Measurements from ENCODE around the gene UBA1. TPM values are rescaled to one million over a fixed set of nuclear protein-coding genes. Genes with fewer than 3 reads are reported as not detected.

The UBA1 gene
- total RNA-seq (ENCODE audit: low replicate concordance): 93.3 and 214 TPM in 2 replicates

- peak; percentile 97 for DNase-seq (ENCODE audit: low read depth)
- peak within 1 kb of the TSS; percentile 85 for H3K4me3 ChIP-seq (ENCODE audit: low read depth, low read length)
- TF ChIP-seq, protein P1, sequence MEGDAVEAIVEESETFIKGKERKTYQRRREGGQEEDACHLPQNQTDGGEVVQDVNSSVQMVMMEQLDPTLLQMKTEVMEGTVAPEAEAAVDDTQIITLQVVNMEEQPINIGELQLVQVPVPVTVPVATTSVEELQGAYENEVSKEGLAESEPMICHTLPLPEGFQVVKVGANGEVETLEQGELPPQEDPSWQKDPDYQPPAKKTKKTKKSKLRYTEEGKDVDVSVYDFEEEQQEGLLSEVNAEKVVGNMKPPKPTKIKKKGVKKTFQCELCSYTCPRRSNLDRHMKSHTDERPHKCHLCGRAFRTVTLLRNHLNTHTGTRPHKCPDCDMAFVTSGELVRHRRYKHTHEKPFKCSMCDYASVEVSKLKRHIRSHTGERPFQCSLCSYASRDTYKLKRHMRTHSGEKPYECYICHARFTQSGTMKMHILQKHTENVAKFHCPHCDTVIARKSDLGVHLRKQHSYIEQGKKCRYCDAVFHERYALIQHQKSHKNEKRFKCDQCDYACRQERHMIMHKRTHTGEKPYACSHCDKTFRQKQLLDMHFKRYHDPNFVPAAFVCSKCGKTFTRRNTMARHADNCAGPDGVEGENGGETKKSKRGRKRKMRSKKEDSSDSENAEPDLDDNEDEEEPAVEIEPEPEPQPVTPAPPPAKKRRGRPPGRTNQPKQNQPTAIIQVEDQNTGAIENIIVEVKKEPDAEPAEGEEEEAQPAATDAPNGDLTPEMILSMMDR (IDR thresholded peaks at IDR 0.05; ENCODE audit: insufficient read depth, low read length): peak; percentile 76
Observed at GRCh38 chrX:47193475-47194193, at the start of gene UBA1. Gene UBA1 (plus strand): TSS chrX:47193829. CDS start chrX:47198803, 4,974 bp downstream.

DNA sequence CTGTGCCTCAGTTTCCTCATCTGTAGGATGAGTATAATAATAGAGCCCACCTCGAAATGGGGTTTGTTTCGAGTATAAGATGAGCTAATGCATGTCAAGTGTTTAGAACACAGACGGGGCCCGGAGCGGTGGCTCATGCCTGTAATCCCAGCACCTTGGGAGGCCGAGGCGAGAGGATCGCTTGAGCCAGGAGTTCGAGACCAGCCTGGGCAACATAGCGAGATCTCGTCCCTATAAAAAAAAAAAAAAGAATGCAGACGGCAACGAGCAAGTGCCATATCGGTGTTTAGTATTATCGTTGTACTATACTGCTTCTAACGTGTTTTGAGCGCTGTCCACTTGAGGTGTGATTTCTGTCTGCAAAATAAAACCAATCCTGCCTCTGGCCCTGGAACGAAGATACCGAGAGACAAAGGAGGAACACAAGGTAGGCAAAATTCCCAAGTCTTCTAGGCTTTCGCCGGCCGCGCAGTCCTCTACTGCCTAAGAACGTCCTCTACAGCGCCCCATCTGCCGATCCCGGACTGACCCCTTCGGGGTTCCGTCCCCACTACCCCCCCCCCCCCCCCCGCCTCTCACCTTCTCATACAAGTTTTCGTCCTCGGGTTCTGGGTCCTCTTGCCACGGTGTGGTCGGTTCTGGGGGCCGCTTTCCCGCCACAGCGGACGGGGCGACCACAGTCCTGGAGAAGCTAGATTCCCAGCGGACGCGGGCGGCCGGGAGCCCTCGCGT, 49.6 kb upstream of the UBA1 start:
- TF ChIP-seq, protein P1 (IDR thresholded peaks at IDR 0.05; ENCODE audit: insufficient read depth, low read length): no peak
- peak; percentile 38 for DNase-seq (ENCODE audit: low read depth)
- H3K4me3 ChIP-seq (ENCODE audit: low read depth, low read length): peak overlapping the region; percentile 80

DNA sequence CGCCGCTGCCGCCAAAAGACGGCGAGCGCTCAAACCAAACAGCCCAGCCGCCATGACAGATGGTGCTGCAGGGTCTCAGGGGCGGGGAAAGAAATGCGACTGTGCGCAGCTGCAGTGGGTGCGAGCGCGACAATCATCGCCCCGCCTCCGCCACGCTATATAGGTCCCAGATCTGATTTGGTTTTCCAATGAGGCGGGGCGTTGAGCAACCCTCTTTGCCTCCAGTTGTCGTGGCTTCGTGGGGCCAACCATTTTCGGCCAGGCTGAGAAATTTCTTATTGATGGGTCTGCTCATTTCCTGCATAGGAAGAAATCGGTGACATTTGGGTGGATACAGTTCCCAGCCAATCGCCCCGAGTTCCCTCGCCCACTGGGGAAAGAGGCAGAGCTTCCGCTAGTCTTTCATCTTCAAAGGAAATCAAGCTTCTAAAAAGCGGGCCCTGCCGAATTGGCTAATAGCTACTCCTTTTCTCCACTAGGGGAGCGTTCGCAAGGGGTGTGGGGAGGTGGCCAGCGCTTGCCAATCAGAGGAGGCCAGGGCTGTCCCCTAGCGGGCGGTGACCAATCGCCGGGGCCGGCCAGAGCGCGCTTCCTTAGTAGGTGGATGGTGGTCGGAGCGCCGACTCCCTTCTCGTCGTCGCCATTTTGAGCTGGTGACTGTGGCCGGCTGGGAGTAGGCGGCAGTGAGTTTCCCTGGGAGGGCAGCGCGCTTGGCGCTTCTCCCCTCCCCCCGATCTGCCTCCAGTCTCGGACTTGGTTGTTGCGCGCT, 48.8 kb upstream of the UBA1 start, which contains the start of the genes NDUFB11 and RBM10:
NDUFB11 (minus strand) TSS at position 77 of the 769 bp plus-strand sequence; CDS start at position 54, 23 bp downstream.
RBM10 (plus strand) TSS at position 596 of the 769 bp plus-strand sequence. CDS start 2,261 bp downstream, outside the sequence.
- DNase-seq (ENCODE audit: low read depth): peak; percentile 94
- TF ChIP-seq, protein P1 (IDR thresholded peaks at IDR 0.05; ENCODE audit: insufficient read depth, low read length): peak; percentile 67
- H3K4me3 ChIP-seq (ENCODE audit: low read depth, low read length): peak within 1 kb of the TSS; percentile 80

- DNase-seq (ENCODE audit: low read depth): peak; percentile 10
- peak overlapping the region; percentile 79 for H3K4me3 ChIP-seq (ENCODE audit: low read depth, low read length)
- TF ChIP-seq, protein P1 (IDR thresholded peaks at IDR 0.05; ENCODE audit: insufficient read depth, low read length): no peak
Observed at GRCh38 chrX:47145395-47146120, 48.1 kb upstream of the UBA1 start.

DNA sequence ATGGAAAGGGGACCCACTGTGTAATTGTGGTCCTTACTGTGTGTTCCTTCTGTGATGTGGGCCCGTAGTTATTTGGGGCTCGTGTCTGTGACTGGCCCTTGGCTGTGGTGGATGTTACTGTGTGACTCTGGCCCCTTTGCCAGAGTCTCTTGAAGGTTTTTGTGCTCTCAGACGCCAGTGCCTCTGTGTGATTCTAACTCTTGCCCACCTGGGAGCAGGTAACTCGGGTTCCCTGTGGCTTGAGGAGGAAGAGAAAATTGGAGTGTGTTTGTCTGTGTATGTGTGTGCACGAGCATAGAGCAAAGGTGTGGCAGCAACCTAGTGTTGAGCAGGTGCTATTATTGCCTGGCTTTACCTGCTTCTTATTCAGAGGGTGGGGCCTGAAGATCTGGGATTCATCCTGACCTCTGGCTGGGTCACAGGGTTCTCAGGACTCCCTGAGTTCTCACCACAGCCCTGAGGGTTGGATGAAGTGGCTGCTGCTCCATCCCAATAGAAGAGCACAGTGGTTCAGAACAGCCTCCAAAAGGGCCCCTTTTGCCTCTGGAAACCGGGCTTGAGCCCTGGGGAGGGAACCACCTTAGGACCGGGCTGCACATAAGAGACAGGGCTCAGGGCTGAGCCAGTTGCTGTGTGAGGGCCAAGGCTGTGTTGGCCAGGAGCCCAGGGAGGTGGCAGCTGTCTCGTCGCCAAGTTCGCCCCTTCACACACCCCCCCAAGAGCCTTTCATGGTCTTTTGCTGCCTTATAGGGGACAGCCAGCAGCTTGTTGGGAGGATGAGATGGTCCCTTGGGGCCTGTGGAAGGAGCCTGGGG, 47.3 kb upstream of the UBA1 start:
- TF ChIP-seq, protein P1 (IDR thresholded peaks at IDR 0.05; ENCODE audit: insufficient read depth, low read length): no peak
- no peak for DNase-seq (ENCODE audit: low read depth)
- peak overlapping the region; percentile 79 for H3K4me3 ChIP-seq (ENCODE audit: low read depth, low read length)
